ENCODE data around the gene AFG1L. TPM values are rescaled to one million over a fixed set of nuclear protein-coding genes. Genes with fewer than 3 reads are reported as not detected.

The AFG1L gene
- total and polyA plus RNA-seq, 10 donors, result 1.8 to 13.0 (median 4.4) TPM

DNA sequence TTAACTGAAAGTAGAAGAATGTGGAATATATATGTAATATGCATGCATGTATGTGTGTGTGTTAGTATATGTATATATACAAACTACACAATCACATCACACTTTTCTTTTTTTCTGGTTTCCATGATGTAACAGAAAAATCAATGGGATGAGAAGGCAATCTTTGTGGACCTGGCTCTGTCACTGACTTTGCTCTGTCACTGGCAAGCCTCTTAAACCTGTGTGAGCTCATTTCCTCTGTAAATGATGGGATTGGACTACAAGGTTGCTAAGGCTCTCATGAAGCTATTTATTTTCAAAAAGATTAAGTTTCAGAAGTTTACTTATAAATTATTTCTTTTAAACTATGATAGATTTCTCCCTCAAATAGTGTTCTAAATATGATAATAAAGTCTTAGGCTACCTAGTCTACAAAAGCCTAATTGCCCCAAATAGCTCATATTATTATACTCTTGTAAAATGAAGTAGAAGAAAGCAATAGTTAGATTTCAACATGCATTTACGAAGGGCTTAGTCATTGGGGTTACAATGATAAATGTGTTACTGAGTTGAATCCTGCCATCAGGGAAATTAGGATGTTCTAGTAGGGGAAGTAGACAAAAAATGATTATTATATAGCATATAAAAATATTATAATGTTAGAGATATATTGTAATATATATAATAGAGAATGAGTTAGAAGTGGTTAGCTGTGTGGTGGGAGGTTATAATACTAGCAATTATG, 129.3 kb downstream of the AFG1L start:
- intact Hi-C loops (cut with DNase I; ENCODE audit: low total_unique reads), result no loop called here
- no peaks in the 10 kb centered on the region for H3K36me3 ChIP-seq
- H3K4me3 ChIP-seq, result no peak overlapping the region
- H3K27me3 ChIP-seq (replicated peaks in 1 of 7), result no peaks in the 10 kb centered on the region
- 49 to 94% (median 68%) methylated on average over 1 of the region's 1 CpG for WGBS, 5 donors
- TF ChIP-seq POLR2AphosphoS5 (IDR thresholded peaks at IDR 0.05) (no peak), POLR2A (IDR thresholded peaks at IDR 0.05) (no peak)
- TF ChIP-seq, protein P1, sequence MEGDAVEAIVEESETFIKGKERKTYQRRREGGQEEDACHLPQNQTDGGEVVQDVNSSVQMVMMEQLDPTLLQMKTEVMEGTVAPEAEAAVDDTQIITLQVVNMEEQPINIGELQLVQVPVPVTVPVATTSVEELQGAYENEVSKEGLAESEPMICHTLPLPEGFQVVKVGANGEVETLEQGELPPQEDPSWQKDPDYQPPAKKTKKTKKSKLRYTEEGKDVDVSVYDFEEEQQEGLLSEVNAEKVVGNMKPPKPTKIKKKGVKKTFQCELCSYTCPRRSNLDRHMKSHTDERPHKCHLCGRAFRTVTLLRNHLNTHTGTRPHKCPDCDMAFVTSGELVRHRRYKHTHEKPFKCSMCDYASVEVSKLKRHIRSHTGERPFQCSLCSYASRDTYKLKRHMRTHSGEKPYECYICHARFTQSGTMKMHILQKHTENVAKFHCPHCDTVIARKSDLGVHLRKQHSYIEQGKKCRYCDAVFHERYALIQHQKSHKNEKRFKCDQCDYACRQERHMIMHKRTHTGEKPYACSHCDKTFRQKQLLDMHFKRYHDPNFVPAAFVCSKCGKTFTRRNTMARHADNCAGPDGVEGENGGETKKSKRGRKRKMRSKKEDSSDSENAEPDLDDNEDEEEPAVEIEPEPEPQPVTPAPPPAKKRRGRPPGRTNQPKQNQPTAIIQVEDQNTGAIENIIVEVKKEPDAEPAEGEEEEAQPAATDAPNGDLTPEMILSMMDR (IDR thresholded peaks at IDR 0.05 in 8 of 11, conservative IDR thresholded peaks at IDR 0.05 in 3 of 11), result no peak
- H3K4me1 ChIP-seq, result no peaks in the 10 kb centered on the region
- H3K27ac ChIP-seq, result no peak overlapping the region
- H3K9me3 ChIP-seq, result peaks cover 0 to under 1% (median 0%) of the 10 kb centered on the region in 8 donors
- no peak for DNase-seq

DNA sequence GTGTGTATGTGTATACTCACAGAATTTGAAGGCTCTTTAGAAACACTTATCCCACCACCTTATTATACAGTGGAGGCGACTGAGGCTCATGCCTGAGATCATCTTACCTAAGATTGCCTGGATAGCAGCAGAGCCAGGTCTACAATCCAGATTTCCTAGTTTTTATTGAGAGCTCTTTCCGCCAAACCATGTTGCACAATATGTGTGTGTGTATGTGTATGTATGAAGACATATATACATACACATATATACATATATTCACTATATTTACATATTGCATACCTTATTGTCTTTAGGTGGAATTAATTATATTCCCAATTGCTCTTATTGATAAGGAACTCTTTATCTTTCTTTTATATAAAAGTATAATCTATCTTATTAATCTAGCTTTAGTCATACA, 130.6 kb downstream of the AFG1L start:
- no peak for DNase-seq
- TF ChIP-seq POLR2A (IDR thresholded peaks at IDR 0.05), result no peak
- TF ChIP-seq POLR2AphosphoS5 (IDR thresholded peaks at IDR 0.05), result no peak
- TF ChIP-seq, protein P1 (IDR thresholded peaks at IDR 0.05 in 8 of 11, conservative IDR thresholded peaks at IDR 0.05 in 3 of 11), result no peak
- intact Hi-C loops (cut with DNase I; ENCODE audit: low total_unique reads), result no loop called here
- Histone ChIP-seq H3K27me3 (replicated peaks in 1 of 7) (no peaks in the 10 kb centered on the region), H3K36me3 (no peaks in the 10 kb centered on the region), H3K4me1 (no peaks in the 10 kb centered on the region), H3K4me3 (no peak overlapping the region), H3K27ac (no peak overlapping the region), H3K9me3 (peaks cover 0 to 5% (median 0%) of the 10 kb centered on the region in 8 donors)
- WGBS, 5 donors, result 85 to 95% (median 90%) methylated on average over 2 of the region's 2 CpGs

DNA sequence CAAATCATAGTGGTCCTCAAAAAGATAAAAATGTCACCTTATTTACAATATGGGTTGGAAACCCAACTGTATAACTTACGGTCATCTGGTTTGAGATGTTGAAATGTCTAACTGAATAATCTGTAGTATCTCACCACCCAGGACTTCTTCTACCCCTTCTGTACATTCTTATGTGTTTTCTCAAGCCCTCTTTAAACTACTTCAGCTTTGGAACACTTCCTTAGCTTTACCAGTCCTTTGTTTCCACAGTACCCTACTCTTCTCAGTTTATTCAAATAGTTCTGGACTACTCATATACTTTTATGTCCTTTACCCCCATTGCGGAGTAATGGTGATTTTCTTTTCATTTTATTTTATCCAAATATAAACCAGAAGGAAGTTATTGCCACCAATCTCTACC, 137.3 kb downstream of the AFG1L start:
- H3K36me3 ChIP-seq, result no peaks in the 10 kb centered on the region
- H3K27me3 ChIP-seq (replicated peaks in 1 of 7), result no peaks in the 10 kb centered on the region
- TF ChIP-seq POLR2AphosphoS5 (IDR thresholded peaks at IDR 0.05) (no peak), POLR2A (IDR thresholded peaks at IDR 0.05) (no peak)
- TF ChIP-seq, protein P1 (IDR thresholded peaks at IDR 0.05 in 8 of 11, conservative IDR thresholded peaks at IDR 0.05 in 3 of 11), result no peak
- no peak overlapping the region for H3K27ac ChIP-seq
- 82 to 97% (median 91%) methylated on average over 2 of the region's 2 CpGs for WGBS, 5 donors
- intact Hi-C loops (cut with DNase I; ENCODE audit: low total_unique reads), result no loop called here
- H3K4me1 ChIP-seq, result no peaks in the 10 kb centered on the region
- peaks cover 0 to 5% (median 0%) of the 10 kb centered on the region in 8 donors for H3K9me3 ChIP-seq
- no peak overlapping the region for H3K4me3 ChIP-seq
- DNase-seq, result no peak

DNA sequence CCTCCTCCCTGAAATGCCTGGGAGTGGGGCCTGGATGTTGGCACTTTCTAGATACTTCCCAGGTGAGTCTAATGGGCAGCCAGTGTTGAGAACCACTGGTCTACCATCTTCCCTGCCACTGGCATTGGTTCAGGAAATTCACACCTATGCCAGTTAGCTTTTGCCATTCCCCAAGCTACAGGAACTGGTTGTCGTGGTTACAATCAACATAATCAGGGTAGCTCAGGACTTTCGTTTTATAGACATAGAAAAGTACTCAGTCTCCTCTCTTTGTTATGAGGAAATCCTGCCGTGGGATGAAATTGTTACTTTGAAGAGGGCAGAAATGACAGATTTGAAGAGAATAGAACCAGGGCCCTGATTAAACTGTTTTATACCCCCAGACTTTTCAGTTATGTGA, 137.9 kb downstream of the AFG1L start:
- TF ChIP-seq POLR2AphosphoS5 (IDR thresholded peaks at IDR 0.05) (no peak), POLR2A (IDR thresholded peaks at IDR 0.05) (no peak)
- TF ChIP-seq, protein P1 (IDR thresholded peaks at IDR 0.05 in 8 of 11, conservative IDR thresholded peaks at IDR 0.05 in 3 of 11), result no peak
- Histone ChIP-seq H3K27me3 (replicated peaks in 1 of 7) (no peaks in the 10 kb centered on the region), H3K27ac (no peak overlapping the region), H3K4me1 (no peaks in the 10 kb centered on the region), H3K36me3 (no peaks in the 10 kb centered on the region), H3K4me3 (no peak overlapping the region), H3K9me3 (peaks cover 0 to 5% (median 0%) of the 10 kb centered on the region in 8 donors)
- DNase-seq, result no peak
- intact Hi-C loops (cut with DNase I; ENCODE audit: low total_unique reads), result no loop called here
- WGBS, 5 donors, result 31 to 44% (median 41%) methylated on average over 3 of the region's 3 CpGs

All from spleen (tissue), 11 donors.